ENCODE results near the gene TMEM39A. TPM values are rescaled to one million over a fixed set of nuclear protein-coding genes. Genes with fewer than 3 reads are reported as not detected.

The TMEM39A gene
- total and polyA plus RNA-seq, 2 of the 4 experiments (the other 2 are of a cell fraction), result 29.6 to 117 TPM

DNA sequence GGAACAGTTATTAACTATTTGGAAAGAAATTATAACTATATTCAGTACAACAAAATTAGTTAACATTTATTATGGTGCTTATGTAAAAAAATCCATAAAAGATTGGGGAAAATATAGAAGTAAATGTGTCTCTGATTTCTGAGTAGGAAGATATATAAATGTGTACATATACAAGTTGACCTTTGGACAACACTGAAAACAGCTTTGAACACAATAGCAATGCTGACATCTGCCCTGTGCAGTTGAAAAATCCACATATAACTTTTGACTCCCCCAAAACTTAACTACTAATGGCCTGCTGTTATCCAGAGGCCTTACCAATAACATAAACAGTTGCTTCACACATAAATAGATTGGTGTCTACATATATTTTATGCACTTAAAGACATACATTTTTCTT is 47.3 kb upstream of the TMEM39A start:
- in situ Hi-C loops (cut with MboI; ENCODE audit: low sequenced_read_pairs), result loop anchor here (25.0 kb wide), 1 partner anchor 177 kb away; the partner anchor contains the start of gene COX17
- Histone ChIP-seq H2BK5ac (ENCODE audit: low read depth, low read length, poor library complexity, severe bottlenecking) (no peak overlapping the region), H4K8ac (ENCODE audit: low read depth in 2 of 2, low read length in 2 of 2) (no peak overlapping the region), H3K4me1 (ENCODE audit: control insufficient read depth, insufficient read depth, low read length) (no peaks in the 10 kb centered on the region), H3K23ac (ENCODE audit: low read depth, low read length) (no peak overlapping the region), H3K4ac (ENCODE audit: low read depth, low read length) (no peak overlapping the region), H2AFZ (replicated peaks; ENCODE audit: low read length, poor library complexity) (no peak overlapping the region), H3K9me3 (ENCODE audit: control insufficient read depth, insufficient read depth, low read length) (no peaks in the 10 kb centered on the region), H3K27ac (ENCODE audit: insufficient read depth, low read length) (no peak overlapping the region), H3K14ac (replicated peaks; ENCODE audit: low read depth, low read length) (no peak overlapping the region), H3K4me3 (ENCODE audit: insufficient read depth, low read depth, low read length) (no peak overlapping the region), H4K5ac (ENCODE audit: low read depth, low read length) (no peak overlapping the region), H2BK20ac (ENCODE audit: low read depth, low read length) (no peak overlapping the region), H3K4me2 (ENCODE audit: low read depth, low read length) (no peak overlapping the region), H3K9ac (ENCODE audit: low read depth, low read length) (no peak overlapping the region), H2BK15ac (ENCODE audit: low read depth, low read length) (no peak overlapping the region), H3K9me1 (ENCODE audit: insufficient read depth, low read length) (0 out of 2 replicates have a peak, but pooled peaks cover 3% of the 10 kb centered on the region), H3K56ac (ENCODE audit: extremely low read depth, insufficient read depth, low read length) (no peak overlapping the region), H3K79me1 (ENCODE audit: low read depth in 1 of 2, low read length in 2 of 2) (peaks cover 7 to 9% of the 10 kb centered on the region in 2 experiments), H2BK120ac (ENCODE audit: low read depth, low read length) (no peak overlapping the region), H2AK5ac (ENCODE audit: low read depth, low read length) (no peak overlapping the region), H2AK9ac (replicated peaks; ENCODE audit: low read depth, low read length, poor library complexity) (no peak overlapping the region), H4K20me1 (ENCODE audit: insufficient read depth, low read length) (no peaks in the 10 kb centered on the region), H4K91ac (ENCODE audit: insufficient read depth, low read depth, low read length) (no peak overlapping the region), H3K36me3 (ENCODE audit: control insufficient read depth, insufficient read depth, low read length) (peaks cover 18% of the 10 kb centered on the region), H3K18ac (ENCODE audit: low read depth, low read length) (no peak overlapping the region), H3K27me3 (ENCODE audit: control insufficient read depth, insufficient read depth, low read length) (no peaks in the 10 kb centered on the region)
- ChIA-PET CTCF (no interaction called here), POLR2A (ENCODE audit: unreplicated experiment) (no interaction called here)
- ATAC-seq (ENCODE audit: low read depth) (no peak), DNase-seq (no peak)
- dilution Hi-C loops (cut with HindIII; ENCODE audit: low sequenced_read_pairs, unreplicated experiment), result no loop called here
- intact Hi-C loops (cut with micrococcal nuclease), result no loop called here
- TF ChIP-seq MAFK (IDR thresholded peaks at IDR 0.05; ENCODE audit: low read depth, low read length) (no peak), FOS (IDR thresholded peaks at IDR 0.05; ENCODE audit: low read depth, low read length) (no peak), BHLHE40 (IDR thresholded peaks at IDR 0.05; ENCODE audit: low read depth, low read length) (no peak), RFX5 (IDR thresholded peaks at IDR 0.05; ENCODE audit: low read depth, low read length) (no peak), RCOR1 (IDR thresholded peaks at IDR 0.05; ENCODE audit: insufficient replicate concordance, low read length) (no peak), MXI1 (IDR thresholded peaks at IDR 0.05; ENCODE audit: borderline replicate concordance, low read depth, low read length) (no peak), CEBPB (IDR thresholded peaks at IDR 0.05; ENCODE audit: low read depth, low read length) (no peak), NFE2L2 (IDR thresholded peaks at IDR 0.05; ENCODE audit: low read depth, low read length) (no peak), CHD1 (IDR thresholded peaks at IDR 0.05; ENCODE audit: low read depth, low read length) (no peak), RAD21 (IDR thresholded peaks at IDR 0.05; ENCODE audit: low read length) (no peak), SMC3 (IDR thresholded peaks at IDR 0.05; ENCODE audit: low read depth, low read length) (no peak), MAZ (IDR thresholded peaks at IDR 0.05; ENCODE audit: borderline replicate concordance, low read depth, low read length) (no peak), POLR2A (IDR thresholded peaks at IDR 0.05; ENCODE audit: low read depth, low read length) (no peak)
- TF ChIP-seq, protein P1, sequence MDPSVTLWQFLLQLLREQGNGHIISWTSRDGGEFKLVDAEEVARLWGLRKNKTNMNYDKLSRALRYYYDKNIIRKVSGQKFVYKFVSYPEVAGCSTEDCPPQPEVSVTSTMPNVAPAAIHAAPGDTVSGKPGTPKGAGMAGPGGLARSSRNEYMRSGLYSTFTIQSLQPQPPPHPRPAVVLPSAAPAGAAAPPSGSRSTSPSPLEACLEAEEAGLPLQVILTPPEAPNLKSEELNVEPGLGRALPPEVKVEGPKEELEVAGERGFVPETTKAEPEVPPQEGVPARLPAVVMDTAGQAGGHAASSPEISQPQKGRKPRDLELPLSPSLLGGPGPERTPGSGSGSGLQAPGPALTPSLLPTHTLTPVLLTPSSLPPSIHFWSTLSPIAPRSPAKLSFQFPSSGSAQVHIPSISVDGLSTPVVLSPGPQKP (IDR thresholded peaks at IDR 0.05; ENCODE audit: borderline replicate concordance, low read depth, low read length), result no peak
- TF ChIP-seq, protein P2, sequence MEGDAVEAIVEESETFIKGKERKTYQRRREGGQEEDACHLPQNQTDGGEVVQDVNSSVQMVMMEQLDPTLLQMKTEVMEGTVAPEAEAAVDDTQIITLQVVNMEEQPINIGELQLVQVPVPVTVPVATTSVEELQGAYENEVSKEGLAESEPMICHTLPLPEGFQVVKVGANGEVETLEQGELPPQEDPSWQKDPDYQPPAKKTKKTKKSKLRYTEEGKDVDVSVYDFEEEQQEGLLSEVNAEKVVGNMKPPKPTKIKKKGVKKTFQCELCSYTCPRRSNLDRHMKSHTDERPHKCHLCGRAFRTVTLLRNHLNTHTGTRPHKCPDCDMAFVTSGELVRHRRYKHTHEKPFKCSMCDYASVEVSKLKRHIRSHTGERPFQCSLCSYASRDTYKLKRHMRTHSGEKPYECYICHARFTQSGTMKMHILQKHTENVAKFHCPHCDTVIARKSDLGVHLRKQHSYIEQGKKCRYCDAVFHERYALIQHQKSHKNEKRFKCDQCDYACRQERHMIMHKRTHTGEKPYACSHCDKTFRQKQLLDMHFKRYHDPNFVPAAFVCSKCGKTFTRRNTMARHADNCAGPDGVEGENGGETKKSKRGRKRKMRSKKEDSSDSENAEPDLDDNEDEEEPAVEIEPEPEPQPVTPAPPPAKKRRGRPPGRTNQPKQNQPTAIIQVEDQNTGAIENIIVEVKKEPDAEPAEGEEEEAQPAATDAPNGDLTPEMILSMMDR (conservative IDR thresholded peaks at IDR 0.05; ENCODE audit: low read depth, low read length), result no peak
- TF ChIP-seq, protein P3, sequence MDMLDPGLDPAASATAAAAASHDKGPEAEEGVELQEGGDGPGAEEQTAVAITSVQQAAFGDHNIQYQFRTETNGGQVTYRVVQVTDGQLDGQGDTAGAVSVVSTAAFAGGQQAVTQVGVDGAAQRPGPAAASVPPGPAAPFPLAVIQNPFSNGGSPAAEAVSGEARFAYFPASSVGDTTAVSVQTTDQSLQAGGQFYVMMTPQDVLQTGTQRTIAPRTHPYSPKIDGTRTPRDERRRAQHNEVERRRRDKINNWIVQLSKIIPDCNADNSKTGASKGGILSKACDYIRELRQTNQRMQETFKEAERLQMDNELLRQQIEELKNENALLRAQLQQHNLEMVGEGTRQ (IDR thresholded peaks at IDR 0.05; ENCODE audit: low read depth, low read length), result no peak
- no TSS peak for BruUV-seq (replicated peaks)

Measured in IMR-90 (cell line).